Liver (tissue), 3 donors: Measurements from ENCODE around the gene DSE.
"Not testable (repeated sequence)": the region's sequence is repeated elsewhere in the genome, so short reads cannot be mapped to it uniquely, and the experiment has no call there.

Experiments
- CTCF ChIP-seq: fragments of 150-350 bp; IDR thresholded peaks from 2 replicates; pipeline ENCODE4 v1.5.1; 2017; ENCODE audit warnings: improper control_type of control experiment, low read depth, low read length; ENCODE audit not compliant: missing input control
- HNF4A ChIP-seq, 2 donors: conservative IDR thresholded peaks; 2 replicates each; pipeline ENCODE4 v1.6.1; 2016; ENCODE audit warnings: antibody characterized with exemption in 2 of 2, mild to moderate bottlenecking in 2 of 2
- JUND ChIP-seq, 2 donors: IDR thresholded peaks; 2 replicates each; pipeline ENCODE4 v1.6.1; 2016; ENCODE audit warnings: antibody characterized with exemption in 2 of 2
- REST ChIP-seq: IDR thresholded peaks from 2 replicates; pipeline ENCODE4 v1.6.1; 2016; ENCODE audit warnings: antibody characterized with exemption, mild to moderate bottlenecking
- SP1 ChIP-seq: IDR thresholded peaks from 2 replicates; pipeline ENCODE4 v1.6.1; 2018; ENCODE audit warnings: antibody characterized with exemption, mild to moderate bottlenecking
- TAF1 ChIP-seq: conservative IDR thresholded peaks from 2 replicates; pipeline ENCODE4 v1.6.1; 2016; ENCODE audit warnings: antibody characterized with exemption, mild to moderate bottlenecking
- YY1 ChIP-seq: IDR thresholded peaks from 2 replicates; pipeline ENCODE4 v1.6.1; 2016; ENCODE audit warnings: antibody characterized with exemption, mild to moderate bottlenecking
- donor health status: healthy.
- donor health status: healthy.

- TF ChIP-seq CTCF; REST; TAF1; SP1; JUND (IDR thresholded peaks at IDR 0.05); YY1; HNF4A (conservative IDR thresholded peaks at IDR 0.05): not testable (repeated sequence)
Measured at GRCh38 chr6:116334638-116335409, 35.9 kb upstream of the DSE start.
